ENCODE data around the gene ATP8B3. TPM values are rescaled to one million over a fixed set of nuclear protein-coding genes. Genes with fewer than 3 reads are reported as not detected.

ATP8B3 gene
- total and polyA plus RNA-seq, 2 of the 13 experiments (the other 11 are each of a cell fraction or from before 2014, with no cell fraction given) = 2.6 to 5.9 TPM

- peaks cover 49% of the 10 kb centered on the region for H3K4me1 ChIP-seq (ENCODE audit: insufficient read depth, low read length)
- 90% methylated on average over 2 of the region's 16 CpGs for WGBS (ENCODE audit: low lambda C conversion rate)
- H3K79me2 ChIP-seq (ENCODE audit: insufficient read depth, low read length) = peaks cover 65% of the 10 kb centered on the region
- DNase-seq (ENCODE audit: low spot score) = no peak
- no peak overlapping the region for H3K27ac ChIP-seq (ENCODE audit: extremely low read length, insufficient read depth, low read length)
- H3K4me3 ChIP-seq (replicated peaks in 1 of 3; ENCODE audit: insufficient read depth in 1 of 3, low read depth in 2 of 3, low read length in 3 of 3) = no peak overlapping the region
- no TSS peak for BruUV-seq (replicated peaks)
- intact Hi-C loops (cut with micrococcal nuclease; ENCODE audit: unreplicated experiment) = no loop called here
- no peak overlapping the region for H3K4me2 ChIP-seq (ENCODE audit: low read depth, low read length)
- H3K27me3 ChIP-seq (ENCODE audit: control insufficient read depth in 1 of 2, insufficient read depth in 2 of 2, low read length in 2 of 2) = no peaks in the 10 kb centered on the region; a peak in 1 of 5 replicates
- in situ Hi-C loops (cut with HindIII; ENCODE audit: extremely low pct_ligation_motif_present, low pct_unique_long_range_greater_than_20kb) = no loop called here
- no peak overlapping the region for H3K9ac ChIP-seq (ENCODE audit: insufficient read depth, low read depth, low read length)
- FAIRE-seq = no peak
- POLR2A ChIA-PET = interaction anchor here (0.6 to 2.3 kb wide), 3 partner anchors 7 to 151 kb away, joined by 3 to 7 read pairs (median 4); no protein-coding TSS in a partner anchor
- H4K20me1 ChIP-seq (ENCODE audit: insufficient read depth, low read length) = peaks cover 28% of the 10 kb centered on the region; the same call in 1 of the 2 replicates
- peaks cover 2 to 19% of the 10 kb centered on the region in 2 experiments; a peak in 2 of 5 replicates for H3K36me3 ChIP-seq (replicated peaks in 1 of 2; ENCODE audit: control insufficient read depth in 1 of 2, insufficient read depth in 2 of 2, low read length in 2 of 2)
- H2AFZ ChIP-seq (ENCODE audit: low read length) = no peak overlapping the region
- no peak for ATAC-seq
- CTCF ChIA-PET (ENCODE audit: low intra/inter-chr PET ratio, low total read pairs) = no interaction called here
- no peaks in the 10 kb centered on the region for H3K9me3 ChIP-seq (ENCODE audit: low read length)
- TF ChIP-seq ZXDC (CRISPR knock-in tag; IDR thresholded peaks at IDR 0.05) (no peak), ZNF576 (CRISPR knock-in tag; IDR thresholded peaks at IDR 0.05) (no peak), KAT8 (CRISPR knock-in tag; IDR thresholded peaks at IDR 0.05) (no peak), PRDM10 (CRISPR knock-in tag; IDR thresholded peaks at IDR 0.05; ENCODE audit: low read depth) (no peak), MIER3 (CRISPR knock-in tag; IDR thresholded peaks at IDR 0.05; ENCODE audit: borderline replicate concordance) (no peak), ZMYM2 (CRISPR knock-in tag; IDR thresholded peaks at IDR 0.05) (no peak), ARNTL (CRISPR knock-in tag; IDR thresholded peaks at IDR 0.05) (no peak), ZNF75D (CRISPR knock-in tag; IDR thresholded peaks at IDR 0.05; ENCODE audit: borderline replicate concordance) (no peak), ZNF674 (CRISPR knock-in tag; IDR thresholded peaks at IDR 0.05; ENCODE audit: low read depth) (no peak), ZNF142 (CRISPR knock-in tag; IDR thresholded peaks at IDR 0.05) (no peak), RBAK (CRISPR knock-in tag; IDR thresholded peaks at IDR 0.05) (no peak), MBNL3 (CRISPR knock-in tag; conservative IDR thresholded peaks at IDR 0.05) (no peak), ZC3H13 (CRISPR knock-in tag; IDR thresholded peaks at IDR 0.05) (no peak)
Observed at GRCh38 chr19:1845125-1845515, 33.0 kb upstream of the ATP8B3 start.
